Keratinocyte (primary cell): Measurements from ENCODE around the gene PAIP2.

Experiments
- EZH2 ChIP-seq: IDR thresholded peaks from one replicate; pipeline ENCODE4 v1.6.1; 2012; ENCODE audit warnings: inconsistent platforms, mild to moderate bottlenecking, low read length, moderate library complexity
- TF ChIP-seq, protein P1 (sequence below), 3 experiments: IDR thresholded peaks in 1 of 3; conservative IDR thresholded peaks in 1 of 3; optimal IDR thresholded peaks in 1 of 3; 2 replicates in 2 of 3; 3 replicates in 1 of 3; pipeline versions ENCODE3 to v1.5.1; 2011; ENCODE audit warnings: low read length in 3 of 3, mild to moderate bottlenecking in 3 of 3, moderate library complexity in 2 of 3, control low read depth in 1 of 3, inconsistent platforms in 1 of 3; ENCODE audit not compliant: insufficient read depth in 2 of 3; ENCODE audit errors: extremely low read depth in 1 of 3

DNA sequence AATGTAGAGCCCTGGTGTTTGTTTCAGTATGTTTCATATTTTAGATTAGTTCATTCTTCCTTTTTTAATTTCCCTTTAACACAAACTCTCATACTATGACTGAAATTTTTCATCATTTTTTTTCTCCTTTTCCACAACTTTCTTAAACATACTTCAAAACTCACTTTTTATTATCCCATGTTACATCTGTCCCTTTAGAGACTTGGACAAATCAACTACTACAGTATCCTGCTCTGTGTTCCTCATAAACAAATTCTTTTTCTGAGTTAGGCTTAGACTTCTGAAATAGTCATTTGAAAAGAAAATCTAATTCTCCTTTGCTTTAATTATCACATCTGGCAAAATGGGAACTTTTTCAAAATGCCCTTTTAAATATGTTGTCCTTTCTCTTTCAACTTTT lies 32.9 kb upstream of the PAIP2 start:
- TF ChIP-seq EZH2, result no peak
- TF ChIP-seq, protein P1, sequence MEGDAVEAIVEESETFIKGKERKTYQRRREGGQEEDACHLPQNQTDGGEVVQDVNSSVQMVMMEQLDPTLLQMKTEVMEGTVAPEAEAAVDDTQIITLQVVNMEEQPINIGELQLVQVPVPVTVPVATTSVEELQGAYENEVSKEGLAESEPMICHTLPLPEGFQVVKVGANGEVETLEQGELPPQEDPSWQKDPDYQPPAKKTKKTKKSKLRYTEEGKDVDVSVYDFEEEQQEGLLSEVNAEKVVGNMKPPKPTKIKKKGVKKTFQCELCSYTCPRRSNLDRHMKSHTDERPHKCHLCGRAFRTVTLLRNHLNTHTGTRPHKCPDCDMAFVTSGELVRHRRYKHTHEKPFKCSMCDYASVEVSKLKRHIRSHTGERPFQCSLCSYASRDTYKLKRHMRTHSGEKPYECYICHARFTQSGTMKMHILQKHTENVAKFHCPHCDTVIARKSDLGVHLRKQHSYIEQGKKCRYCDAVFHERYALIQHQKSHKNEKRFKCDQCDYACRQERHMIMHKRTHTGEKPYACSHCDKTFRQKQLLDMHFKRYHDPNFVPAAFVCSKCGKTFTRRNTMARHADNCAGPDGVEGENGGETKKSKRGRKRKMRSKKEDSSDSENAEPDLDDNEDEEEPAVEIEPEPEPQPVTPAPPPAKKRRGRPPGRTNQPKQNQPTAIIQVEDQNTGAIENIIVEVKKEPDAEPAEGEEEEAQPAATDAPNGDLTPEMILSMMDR (optimal IDR thresholded peaks at IDR 0.05 in 1 of 3, IDR thresholded peaks at IDR 0.05 in 1 of 3, conservative IDR thresholded peaks at IDR 0.05 in 1 of 3; ENCODE audit: extremely low read depth in 1 of 3, insufficient read depth in 2 of 3, low read length in 3 of 3), result no peak
